Activated naive CD4-positive, alpha-beta T cell treated with Interleukin-2 at 50 U/mL for 16 hours (primary cell): ENCODE results near the gene CEP112.
"Not testable (repeated sequence)": the region's sequence is repeated elsewhere in the genome, so short reads cannot be mapped to it uniquely, and the experiment has no call there.

ENCODE experiments used
- DNase-seq: peaks from one replicate; pipeline ENCODE4 v3.0.0-alpha.2; 2020

Gene CEP112

GRCh38 chr17:66149562-66149961 is 42.4 kb downstream of the CEP112 start:
- no peak for DNase-seq

- no peak for DNase-seq
Observed at GRCh38 chr17:66146394-66146793, 45.5 kb downstream of the CEP112 start.

- DNase-seq: no peak
Observed at GRCh38 chr17:66143657-66144282, 48.2 kb downstream of the CEP112 start.

- no peak for DNase-seq
Observed at GRCh38 chr17:66142428-66142827, 49.5 kb downstream of the CEP112 start.

GRCh38 chr17:66138120-66138519 is 53.8 kb downstream of the CEP112 start:
- DNase-seq: no peak

- no peak for DNase-seq
Observed at GRCh38 chr17:66135896-66136295, 56.0 kb downstream of the CEP112 start.

- no peak for DNase-seq
Observed at GRCh38 chr17:66135219-66135618, 56.7 kb downstream of the CEP112 start.

- no peak for DNase-seq
Observed at GRCh38 chr17:66129759-66130158, 62.2 kb downstream of the CEP112 start.

- DNase-seq: no peak
Observed at GRCh38 chr17:66126231-66126630, 65.7 kb downstream of the CEP112 start.

GRCh38 chr17:66123163-66123562 is 68.8 kb downstream of the CEP112 start:
- no peak for DNase-seq

GRCh38 chr17:66115246-66115645 is 76.7 kb downstream of the CEP112 start:
- DNase-seq: no peak

- no peak for DNase-seq
Observed at GRCh38 chr17:66114609-66115008, 77.3 kb downstream of the CEP112 start.

GRCh38 chr17:66107731-66108130 is 84.2 kb downstream of the CEP112 start:
- DNase-seq: no peak

GRCh38 chr17:66098040-66098439 is 93.9 kb downstream of the CEP112 start:
- DNase-seq: no peak

- DNase-seq: no peak
Observed at GRCh38 chr17:66094727-66095126, 97.2 kb downstream of the CEP112 start.

GRCh38 chr17:66091445-66092080 is 100.4 kb downstream of the CEP112 start:
- DNase-seq: no peak

- no peak for DNase-seq
Observed at GRCh38 chr17:66089764-66090163, 102.2 kb downstream of the CEP112 start.

- no peak for DNase-seq
Observed at GRCh38 chr17:66088173-66088572, 103.8 kb downstream of the CEP112 start.

- no peak for DNase-seq
Observed at GRCh38 chr17:66087073-66087472, 104.9 kb downstream of the CEP112 start.

GRCh38 chr17:66085221-66085620 is 106.7 kb downstream of the CEP112 start:
- no peak for DNase-seq

- DNase-seq: not testable (repeated sequence)
Observed at GRCh38 chr17:66080670-66081069, 111.3 kb downstream of the CEP112 start.

- no peak for DNase-seq
Observed at GRCh38 chr17:66076546-66077190, 115.3 kb downstream of the CEP112 start.

GRCh38 chr17:66073384-66073783 is 118.5 kb downstream of the CEP112 start:
- no peak for DNase-seq

- no peak for DNase-seq
Observed at GRCh38 chr17:66063686-66064085, 128.2 kb downstream of the CEP112 start.
